AG04450 (cell line): ENCODE measurements around the gene CYP2C8. TPM values are rescaled to one million over a fixed set of nuclear protein-coding genes. Genes with fewer than 3 reads are reported as not detected.
"Not testable (repeated sequence)": the region's sequence is repeated elsewhere in the genome, so short reads cannot be mapped to it uniquely, and the experiment has no call there.

Experiments
- CTCF ChIA-PET: fragments of 300-600, 350-600 bp; formaldehyde crosslinking; extraction: SDS; loops from one replicate; lab custom pipeline; 2022; ENCODE audit warnings: antibody characterized with exemption, inconsistent platforms; lab: Charles Lee
- POLR2A ChIA-PET: fragments of 350-600 bp; formaldehyde crosslinking; extraction: SDS; loops from one replicate; lab custom pipeline; 2021; ENCODE audit warnings: antibody characterized with exemption, inconsistent platforms; lab: Yijun Ruan, JAX
- DNase-seq: peaks from one replicate; pipeline ENCODE4 v3.0.0-alpha.2; 2011; ENCODE audit warnings: low read depth, low spot score
- H3K27ac ChIP-seq: one replicate; pipeline ENCODE4 v1.5.1; 2012; ENCODE audit warnings: low read depth, low read length, control low read depth
- H3K27me3 ChIP-seq: one replicate; pipeline ENCODE4 v1.6.0; 2012; ENCODE audit warnings: low read length; ENCODE audit not compliant: control insufficient read depth, insufficient read depth
- H3K4me3 ChIP-seq: 2 replicates; pipeline ENCODE4 v1.5.1; 2011; ENCODE audit warnings: mild to moderate bottlenecking, low read depth, low read length, control low read depth
- H3K9me3 ChIP-seq: 2 replicates; pipeline ENCODE4 v1.5.1; 2012; ENCODE audit warnings: low read length; ENCODE audit not compliant: control insufficient read depth, insufficient read depth
- CTCF ChIP-seq: IDR thresholded peaks from 2 replicates; pipeline ENCODE4 v1.5.1; 2011; ENCODE audit warnings: low read depth, low read length, control low read depth, inconsistent platforms
- polyA plus RNA-seq: library from polyadenylated mRNA; depleted of rRNA; stranded (reverse); fragments of >200 nt; gene quantifications from 2 replicates; pipeline ENCODE4 v1.2.3, GENCODE V29; 2011

The CYP2C8 gene
- polyA plus RNA-seq, 1 experiment = 0.09 TPM

- ChIA-PET POLR2A (no interaction called here), CTCF (no interaction called here)
- no peak for TF ChIP-seq CTCF
- H3K4me3 ChIP-seq = no peak overlapping the region
- H3K27me3 ChIP-seq = no peaks in the 10 kb centered on the region
- no peak for DNase-seq
- H3K27ac ChIP-seq = no peak overlapping the region
- H3K9me3 ChIP-seq = no peaks in the 10 kb centered on the region; the same call in 1 of the 2 replicates
Measured at GRCh38 chr10:95077556-95077955, 8.3 kb upstream of the CYP2C8 start.

DNA sequence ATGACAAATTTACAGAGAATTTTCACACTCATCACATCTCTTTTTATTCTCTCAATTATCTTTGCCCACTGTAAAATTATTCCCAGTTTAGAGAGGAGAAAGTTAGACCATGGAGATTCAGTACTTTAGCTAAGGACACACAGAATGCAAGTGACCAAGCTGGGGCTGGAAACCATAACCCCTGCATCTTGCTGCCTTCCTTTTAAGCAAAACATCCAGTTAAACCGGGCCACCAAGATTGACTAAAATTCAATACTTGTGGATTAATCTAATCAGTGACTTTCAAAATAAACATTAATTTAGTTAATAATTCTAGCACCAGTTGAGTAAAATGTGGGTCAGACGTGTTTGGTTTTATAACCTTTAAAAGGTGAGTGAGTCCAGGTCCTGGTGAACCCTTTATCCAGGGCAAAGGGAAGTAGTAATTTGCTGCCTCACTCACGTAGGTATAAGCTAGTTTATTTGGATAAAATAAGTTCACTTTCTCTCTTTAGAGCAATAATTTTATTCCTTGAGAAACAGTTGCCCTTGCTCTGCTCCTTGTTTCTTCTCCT, 1.9 kb upstream of the CYP2C8 start:
- Histone ChIP-seq H3K9me3 (no peaks in the 10 kb centered on the region), H3K27me3 (no peaks in the 10 kb centered on the region), H3K27ac (no peak overlapping the region), H3K4me3 (no peak overlapping the region)
- CTCF ChIA-PET = no interaction called here
- POLR2A ChIA-PET = no interaction called here
- no peak for DNase-seq
- no peak for TF ChIP-seq CTCF

DNA sequence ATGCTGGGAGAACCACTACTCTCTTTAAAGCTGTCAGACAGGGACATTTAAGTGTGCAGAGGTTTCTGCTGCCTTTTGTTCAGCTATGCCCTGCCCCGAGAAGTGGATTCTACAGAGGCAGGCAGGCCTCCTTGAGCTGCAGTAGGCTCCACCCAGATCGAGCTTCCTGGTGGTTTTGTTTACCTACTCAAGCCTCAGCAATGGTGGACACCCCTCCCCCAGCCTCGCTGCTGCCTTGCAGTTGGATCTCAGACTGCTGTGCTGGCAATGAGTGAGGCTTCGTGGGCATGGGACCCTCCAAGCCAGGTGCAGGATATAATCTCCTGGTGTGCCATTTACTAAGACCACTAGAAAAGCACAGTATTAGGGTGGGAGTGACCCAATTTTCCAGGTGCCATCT, 5.2 kb downstream of the CYP2C8 start:
- H3K9me3 ChIP-seq, POLR2A ChIA-PET, DNase-seq, CTCF ChIA-PET, H3K27ac ChIP-seq, H3K27me3 ChIP-seq, H3K4me3 ChIP-seq: not testable (repeated sequence)

- Histone ChIP-seq H3K27ac (no peak overlapping the region), H3K27me3 (no peaks in the 10 kb centered on the region), H3K4me3 (no peak overlapping the region), H3K9me3 (no peaks in the 10 kb centered on the region; the same call in 1 of the 2 replicates)
- ChIA-PET POLR2A (no interaction called here), CTCF (no interaction called here)
- DNase-seq = no peak
- TF ChIP-seq CTCF = no peak
Measured at GRCh38 chr10:95056744-95057363, 12.4 kb downstream of the CYP2C8 start.

- H3K27me3 ChIP-seq = no peaks in the 10 kb centered on the region
- no peak overlapping the region for H3K4me3 ChIP-seq
- no peak overlapping the region for H3K27ac ChIP-seq
- no peaks in the 10 kb centered on the region for H3K9me3 ChIP-seq
- CTCF ChIA-PET = no interaction called here
- no peak for TF ChIP-seq CTCF
- POLR2A ChIA-PET = no interaction called here
- no peak for DNase-seq
Measured at GRCh38 chr10:95049919-95050318, 19.4 kb downstream of the CYP2C8 start.
